Stomach smooth muscle (tissue), 2 donors: ENCODE results near the gene RSRP1.

Experiments used
- H3K27ac ChIP-seq: one replicate; pipeline ENCODE4 v1.7.0; 2013; ENCODE audit warnings: mild to moderate bottlenecking, low read length, inconsistent platforms
- H3K27me3 ChIP-seq, 2 donors: one replicate each; pipeline ENCODE4 v1.7.0; 2013; ENCODE audit warnings: low read length in 2 of 2; ENCODE audit not compliant: insufficient read depth in 2 of 2, control insufficient read depth in 1 of 2
- H3K36me3 ChIP-seq, 2 donors: one replicate each; pipeline ENCODE4 v1.7.0; 2013; ENCODE audit warnings: low read length in 2 of 2; ENCODE audit not compliant: control insufficient read depth in 2 of 2, insufficient read depth in 2 of 2
- H3K4me1 ChIP-seq: one replicate; pipeline ENCODE4 v1.7.0; 2013; ENCODE audit warnings: low read length; ENCODE audit not compliant: control insufficient read depth, insufficient read depth
- H3K4me3 ChIP-seq, 2 donors: one replicate each; pipeline ENCODE4 v1.7.0; 2013; ENCODE audit warnings: low read length in 2 of 2
- H3K9ac ChIP-seq, 2 donors: one replicate each; pipeline ENCODE4 v1.7.0; 2013; ENCODE audit warnings: low read length in 2 of 2, mild to moderate bottlenecking in 1 of 2
- H3K9me3 ChIP-seq, 2 donors: one replicate each; pipeline ENCODE4 v1.7.0; 2013; ENCODE audit warnings: low read length in 2 of 2; ENCODE audit not compliant: control insufficient read depth in 2 of 2
- donor health status: healthy.
- donor health status: Pancreatic carcinoma.

Gene RSRP1

GRCh38 chr1:25216123-25216522 is 31.1 kb downstream of the RSRP1 start:
- Histone ChIP-seq H3K36me3 (peaks cover 5 to 7% of the 10 kb centered on the region in 2 donors), H3K27me3 (no peaks in the 10 kb centered on the region), H3K9me3 (no peaks in the 10 kb centered on the region), H3K9ac (no peak overlapping the region), H3K27ac (no peak overlapping the region), H3K4me3 (no peak overlapping the region), H3K4me1 (no peaks in the 10 kb centered on the region)

- Histone ChIP-seq H3K36me3 (no peaks in the 10 kb centered on the region), H3K9me3 (no peaks in the 10 kb centered on the region), H3K9ac (no peak overlapping the region), H3K4me3 (no peak overlapping the region), H3K4me1 (no peaks in the 10 kb centered on the region), H3K27ac (no peak overlapping the region), H3K27me3 (peaks cover 0 to 6% of the 10 kb centered on the region in 2 donors)
Measured at GRCh38 chr1:25212725-25213124, 34.5 kb downstream of the RSRP1 start.

DNA sequence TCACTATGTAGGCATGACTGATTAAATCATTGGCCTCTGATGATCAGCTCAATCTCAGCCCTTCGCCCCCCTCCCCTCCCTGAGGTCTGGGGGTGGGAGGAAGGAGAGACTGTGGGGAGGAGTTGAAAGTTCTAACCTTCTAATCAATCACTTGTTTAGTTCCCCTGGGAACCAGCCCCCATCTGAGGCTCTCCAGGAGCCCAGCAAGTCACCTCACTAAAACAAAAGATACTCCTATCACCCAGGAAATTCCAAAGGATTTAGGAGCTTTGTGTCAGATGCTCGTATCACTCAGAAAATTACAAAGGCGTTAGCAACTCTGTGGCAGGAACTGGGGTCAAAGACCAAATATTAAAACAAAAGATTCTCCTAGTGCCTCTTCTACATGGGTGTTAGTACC is 36.5 kb downstream of the RSRP1 start:
- H3K9ac ChIP-seq: no peak overlapping the region
- H3K9me3 ChIP-seq: no peaks in the 10 kb centered on the region
- no peak overlapping the region for H3K27ac ChIP-seq
- no peak overlapping the region for H3K4me3 ChIP-seq
- H3K27me3 ChIP-seq: peaks cover 0 to 6% of the 10 kb centered on the region in 2 donors
- H3K36me3 ChIP-seq: no peaks in the 10 kb centered on the region
- H3K4me1 ChIP-seq: no peaks in the 10 kb centered on the region

DNA sequence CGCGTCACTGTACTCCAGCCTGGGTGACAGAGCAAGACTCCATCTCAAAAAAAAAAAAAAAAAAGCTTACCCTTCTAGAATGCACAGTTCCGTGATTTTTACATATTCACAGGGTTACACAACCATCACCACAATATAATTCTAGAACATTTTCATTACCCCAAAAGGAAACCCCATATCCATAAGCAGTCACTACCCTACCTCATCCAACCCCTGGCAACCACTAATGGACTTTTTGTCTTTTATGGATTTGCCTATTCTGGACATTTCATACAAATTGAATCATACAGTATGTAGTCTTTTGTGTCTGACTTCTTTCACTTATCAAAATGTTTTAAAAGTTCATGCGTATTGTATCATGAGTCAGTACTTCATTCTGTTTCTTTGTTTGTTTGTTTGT is 37.7 kb downstream of the RSRP1 start:
- Histone ChIP-seq H3K9ac (no peak overlapping the region), H3K36me3 (no peaks in the 10 kb centered on the region), H3K9me3 (no peaks in the 10 kb centered on the region), H3K4me1 (no peaks in the 10 kb centered on the region), H3K4me3 (no peak overlapping the region), H3K27ac (no peak overlapping the region), H3K27me3 (peaks cover 0 to 6% of the 10 kb centered on the region in 2 donors)

GRCh38 chr1:25208561-25209222 is 38.6 kb downstream of the RSRP1 start:
- no peak overlapping the region for H3K9ac ChIP-seq
- H3K27ac ChIP-seq: no peak overlapping the region
- H3K4me3 ChIP-seq: no peak overlapping the region

DNA sequence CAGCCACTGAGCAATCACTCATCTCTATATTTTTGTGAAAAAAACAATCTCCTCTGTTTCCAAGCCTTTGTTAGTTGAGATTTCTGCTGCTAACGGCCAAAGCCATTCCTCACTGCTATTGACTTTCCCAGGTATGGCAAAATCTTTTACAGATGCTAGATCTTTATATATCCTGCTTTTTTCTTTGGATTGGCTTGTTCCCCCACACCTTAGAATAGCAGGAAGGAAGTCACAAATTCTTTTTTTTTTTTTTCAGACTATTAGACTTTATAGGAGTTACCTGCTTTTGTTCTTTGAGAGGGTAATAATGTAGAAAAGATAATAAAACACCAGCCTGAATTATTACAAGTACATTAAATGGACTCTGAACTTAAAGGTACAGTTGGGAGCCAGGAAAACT is 39.2 kb downstream of the RSRP1 start:
- Histone ChIP-seq H3K4me3 (no peak overlapping the region), H3K9me3 (no peaks in the 10 kb centered on the region), H3K27me3 (peaks cover 0 to 6% of the 10 kb centered on the region in 2 donors), H3K9ac (no peak overlapping the region), H3K36me3 (no peaks in the 10 kb centered on the region), H3K27ac (no peak overlapping the region), H3K4me1 (no peaks in the 10 kb centered on the region)

More at GRCh38 chr1:25208561-25209222, 38.6 kb downstream of the RSRP1 start:
- Histone ChIP-seq H3K36me3 (no peaks in the 10 kb centered on the region), H3K27me3 (peaks cover 0 to 6% of the 10 kb centered on the region in 2 donors), H3K9me3 (no peaks in the 10 kb centered on the region), H3K4me1 (no peaks in the 10 kb centered on the region)

GRCh38 chr1:25206201-25206600 is 41.1 kb downstream of the RSRP1 start:
- no peaks in the 10 kb centered on the region for H3K9me3 ChIP-seq
- no peaks in the 10 kb centered on the region for H3K36me3 ChIP-seq
- peaks cover 0 to 6% of the 10 kb centered on the region in 2 donors for H3K27me3 ChIP-seq
- no peak overlapping the region for H3K9ac ChIP-seq
- no peak overlapping the region for H3K27ac ChIP-seq
- no peak overlapping the region for H3K4me3 ChIP-seq
- H3K4me1 ChIP-seq: no peaks in the 10 kb centered on the region

DNA sequence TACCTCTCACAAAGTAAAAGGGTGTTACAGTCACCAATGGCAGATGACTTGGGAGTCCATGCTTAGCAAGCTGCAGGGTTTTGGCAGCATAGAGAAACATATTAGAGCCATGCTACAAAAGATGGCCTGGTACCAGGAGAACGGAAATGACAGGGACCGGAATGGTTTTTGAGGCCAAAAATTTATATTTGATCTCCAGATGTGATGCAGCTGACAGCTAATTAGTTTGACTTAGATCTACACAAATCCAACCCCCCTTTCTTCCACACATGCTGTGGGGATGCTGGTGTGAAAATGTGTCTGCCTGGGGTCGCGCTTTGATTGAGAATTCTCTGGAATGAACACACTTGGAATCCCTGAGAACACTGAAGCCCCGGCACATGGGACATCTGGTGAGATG is 41.5 kb downstream of the RSRP1 start:
- Histone ChIP-seq H3K4me3 (no peak overlapping the region), H3K9me3 (no peaks in the 10 kb centered on the region), H3K4me1 (no peaks in the 10 kb centered on the region), H3K27ac (no peak overlapping the region), H3K9ac (no peak overlapping the region), H3K27me3 (peaks cover 0 to 6% of the 10 kb centered on the region in 2 donors), H3K36me3 (no peaks in the 10 kb centered on the region)

DNA sequence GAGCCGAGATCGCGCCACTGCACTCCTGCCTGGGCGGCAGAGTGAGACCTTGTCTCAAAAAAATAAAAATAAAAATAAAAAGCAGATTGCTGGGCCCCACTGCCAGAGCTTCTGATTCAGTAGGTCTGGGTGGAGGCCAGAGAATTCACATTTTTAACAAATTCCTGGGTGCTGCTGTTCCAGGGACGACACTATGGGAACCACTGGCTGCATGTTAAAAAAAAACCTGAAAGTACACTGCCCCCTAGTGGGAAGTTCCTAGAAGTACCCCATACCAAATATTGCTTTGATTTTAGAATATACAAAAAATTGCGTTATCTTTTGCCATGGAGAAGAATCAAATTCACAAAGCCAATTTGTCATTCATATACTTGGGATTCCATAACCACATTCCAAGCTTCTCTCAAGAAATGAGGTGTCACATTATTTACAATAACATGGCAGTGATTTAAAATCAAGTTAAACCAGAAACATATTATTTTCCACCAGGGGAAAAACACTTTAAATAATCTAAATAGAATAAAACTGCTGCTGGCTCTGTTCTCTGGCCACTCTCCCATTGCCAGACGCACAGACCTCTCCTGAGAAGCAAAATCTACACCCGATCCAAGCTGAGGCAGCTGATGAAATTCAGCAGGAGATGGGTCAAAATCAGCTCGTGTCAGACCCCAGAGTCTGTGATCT is 42.3 kb downstream of the RSRP1 start:
- Histone ChIP-seq H3K36me3 (no peaks in the 10 kb centered on the region), H3K9me3 (no peaks in the 10 kb centered on the region), H3K27ac (no peak overlapping the region), H3K4me1 (peaks cover 3% of the 10 kb centered on the region), H3K4me3 (no peak overlapping the region), H3K27me3 (peaks cover 0 to 2% of the 10 kb centered on the region in 2 donors), H3K9ac (no peak overlapping the region)

DNA sequence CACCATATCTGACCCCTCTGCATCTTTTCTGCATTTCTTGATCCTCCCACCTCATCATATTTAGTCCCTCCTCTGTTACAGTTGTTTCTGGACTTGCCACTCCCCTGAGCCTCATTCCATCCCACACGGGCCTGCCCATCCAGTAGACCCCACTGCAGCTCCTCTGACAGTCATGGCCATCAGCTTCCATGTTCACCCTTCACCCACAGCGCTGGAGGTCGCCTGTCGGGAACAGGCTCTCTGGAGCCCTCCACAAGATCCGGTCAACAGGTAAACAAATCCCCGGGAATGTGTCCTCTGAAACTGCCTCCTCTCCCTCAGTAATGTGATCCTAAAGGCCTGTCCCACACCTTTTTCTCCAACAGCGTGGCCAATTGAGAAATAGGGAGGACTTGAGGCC is 46.2 kb downstream of the RSRP1 start:
- Histone ChIP-seq H3K9me3 (no peaks in the 10 kb centered on the region), H3K4me3 (no peak overlapping the region), H3K4me1 (peaks cover 7% of the 10 kb centered on the region), H3K27ac (no peak overlapping the region), H3K36me3 (no peaks in the 10 kb centered on the region), H3K9ac (no peak overlapping the region), H3K27me3 (no peaks in the 10 kb centered on the region)
